Measurements from ENCODE around the gene TTC21B.
"Not testable (repeated sequence)": the region's sequence is repeated elsewhere in the genome, so short reads cannot be mapped to it uniquely, and the experiment has no call there.

The TTC21B gene

DNA sequence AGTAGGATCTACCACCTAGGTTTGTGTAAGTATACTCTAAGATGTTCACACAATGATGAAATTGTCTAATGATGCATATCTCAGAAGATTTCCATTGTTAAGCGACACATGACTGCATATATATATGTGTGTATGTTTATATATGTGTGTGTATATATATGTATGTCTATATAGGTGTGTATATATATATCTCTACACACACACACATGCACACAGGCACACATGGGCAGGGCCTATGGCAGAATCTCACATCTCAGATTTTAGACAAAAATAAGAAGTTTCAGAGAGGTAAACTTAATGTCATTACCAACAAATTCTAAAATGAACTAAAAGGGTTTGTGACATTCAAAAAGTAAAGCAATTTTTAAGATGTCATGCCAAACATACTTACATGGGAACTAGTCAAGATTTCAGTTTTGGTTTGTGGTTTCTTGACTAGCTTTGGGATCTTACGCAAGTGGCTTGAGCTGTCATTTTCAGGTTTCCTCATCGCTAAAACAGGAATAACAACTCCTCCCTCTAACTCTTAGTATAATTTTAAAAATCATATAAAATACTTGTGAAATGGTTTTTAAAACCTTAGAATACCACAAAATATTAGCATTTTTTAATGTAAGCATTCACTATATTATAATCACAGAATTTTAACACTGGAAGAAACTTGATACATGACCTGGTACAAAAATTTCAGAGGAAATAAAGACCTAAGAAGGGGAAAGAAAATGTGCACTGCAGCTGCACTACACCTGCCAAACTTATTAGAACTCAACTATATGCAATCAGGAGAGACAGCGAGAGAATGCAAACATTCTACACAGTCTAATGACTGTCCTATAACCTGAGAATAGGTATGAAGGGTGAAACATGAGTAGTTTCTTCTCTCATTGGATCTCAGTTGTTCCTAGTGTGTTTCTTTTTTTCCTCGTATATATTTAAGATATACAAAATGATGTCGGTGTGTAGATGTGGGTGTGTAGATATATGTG lies 75.7 kb downstream of the TTC21B start:
- DNase-seq = no peak

DNA sequence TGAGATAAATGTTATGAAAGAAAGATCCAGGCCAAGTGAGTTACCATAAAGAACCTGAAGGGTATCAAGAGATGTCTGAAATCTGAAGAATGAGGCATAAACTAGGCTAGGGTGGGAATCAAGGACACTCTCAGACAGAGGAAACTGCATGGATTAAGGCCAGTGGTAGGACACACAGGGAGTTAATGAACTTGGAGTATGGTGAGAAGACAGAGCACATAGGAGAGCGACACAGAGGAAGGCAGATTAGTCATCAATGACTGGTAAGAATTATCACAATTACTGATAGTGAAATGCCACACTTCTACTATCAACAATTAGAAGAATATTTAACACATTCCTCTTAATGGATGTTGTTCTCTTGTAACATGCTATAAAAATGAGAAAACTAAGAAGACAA lies 76.9 kb downstream of the TTC21B start:
- no peak for DNase-seq

DNA sequence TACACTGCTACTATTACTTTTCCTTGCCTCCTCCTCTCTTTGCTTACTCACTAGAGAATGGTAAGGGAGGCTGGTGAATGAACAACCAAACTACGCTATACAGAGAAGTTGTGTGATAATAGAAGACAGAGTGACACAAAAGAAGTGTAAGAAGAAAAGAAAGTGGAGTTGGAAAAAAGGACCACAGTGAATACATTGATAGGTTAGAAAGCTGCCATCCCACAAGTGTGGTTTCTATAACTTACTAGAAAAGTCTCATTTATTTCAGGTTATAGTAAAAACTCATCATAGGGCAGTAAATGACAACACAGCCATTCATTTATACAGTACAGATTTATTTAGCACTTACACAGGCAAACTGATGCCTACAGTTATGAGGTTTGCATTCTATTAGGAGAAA lies 77.3 kb downstream of the TTC21B start:
- no peak for DNase-seq

DNA sequence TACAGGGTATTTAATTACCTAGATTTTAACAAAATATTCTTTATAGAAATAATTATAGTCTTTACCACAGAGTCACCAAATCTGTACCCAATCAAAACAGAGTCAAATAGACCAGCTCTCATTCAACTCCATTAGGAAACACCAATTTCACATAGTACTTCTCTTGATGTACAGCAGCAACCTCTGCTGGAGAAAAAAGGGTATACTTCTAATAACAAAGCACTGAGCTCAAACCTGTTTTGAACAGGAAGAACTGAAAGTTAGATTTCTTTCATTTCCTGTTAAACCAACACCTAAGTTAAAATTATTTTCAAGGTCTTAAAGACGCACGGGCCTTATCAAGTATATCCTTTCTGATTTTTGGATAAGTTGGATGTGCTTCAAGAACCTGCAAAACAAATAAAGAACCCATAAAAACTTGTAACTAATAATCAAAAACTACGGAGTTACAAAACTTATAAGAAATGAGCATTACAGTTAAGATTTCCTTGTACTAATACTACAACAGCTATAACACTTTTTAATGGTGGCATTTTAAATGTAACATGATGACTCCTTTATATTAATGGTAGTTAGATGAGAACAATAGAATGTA lies 79.0 kb downstream of the TTC21B start:
- DNase-seq = peak; percentile 48

DNA sequence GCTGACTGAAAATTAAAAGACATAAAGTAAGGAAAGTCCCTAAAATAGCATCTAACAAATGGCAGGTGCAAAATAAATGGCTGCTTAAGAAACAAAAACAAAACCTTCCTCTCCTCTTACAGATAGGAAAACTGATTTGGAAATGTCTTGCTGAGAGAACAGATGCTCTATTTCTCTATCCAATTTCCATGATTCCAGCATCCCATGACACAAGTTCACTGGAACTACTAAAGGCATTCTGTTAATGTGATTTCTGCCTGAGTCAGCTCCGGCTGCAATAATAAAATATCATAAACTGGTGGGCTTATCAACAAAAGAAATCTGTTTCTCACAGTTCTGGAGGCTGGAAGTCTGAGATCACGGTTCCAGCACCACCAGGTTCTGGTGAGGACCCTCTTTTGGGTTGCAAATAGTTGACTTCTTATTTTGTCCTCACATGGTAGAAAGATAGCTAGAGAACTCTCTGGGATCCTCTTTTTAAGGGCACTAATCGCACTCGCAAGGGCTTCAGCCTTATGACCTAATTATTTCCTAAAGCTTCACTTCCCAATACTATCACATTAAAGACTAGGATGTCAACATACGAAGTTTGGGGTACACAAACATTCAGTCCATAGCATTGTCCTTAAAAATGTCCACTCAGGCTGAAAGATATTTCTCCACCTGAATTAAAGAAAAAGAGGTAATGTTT lies 81.3 kb downstream of the TTC21B start:
- no peak for DNase-seq

DNA sequence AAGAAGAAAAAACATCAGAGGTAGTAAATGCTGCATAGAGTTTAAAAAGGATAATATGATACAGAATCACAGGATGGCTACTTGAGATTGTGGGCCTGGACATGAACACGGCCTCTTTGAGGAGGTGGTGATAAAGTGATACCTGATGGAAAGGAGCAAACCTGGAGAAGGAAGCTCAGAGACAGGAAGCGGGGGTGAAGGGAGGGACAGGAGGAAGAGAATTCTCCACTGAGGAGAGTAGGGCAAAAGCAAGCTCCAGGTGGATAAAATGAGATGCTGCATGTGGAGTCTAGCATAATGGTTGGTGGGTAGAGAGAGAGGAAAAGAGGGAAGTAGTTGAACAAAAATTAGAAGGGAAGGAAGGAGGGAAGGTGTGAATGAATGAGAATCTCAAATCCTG lies 82.6 kb downstream of the TTC21B start:
- DNase-seq = no peak

DNA sequence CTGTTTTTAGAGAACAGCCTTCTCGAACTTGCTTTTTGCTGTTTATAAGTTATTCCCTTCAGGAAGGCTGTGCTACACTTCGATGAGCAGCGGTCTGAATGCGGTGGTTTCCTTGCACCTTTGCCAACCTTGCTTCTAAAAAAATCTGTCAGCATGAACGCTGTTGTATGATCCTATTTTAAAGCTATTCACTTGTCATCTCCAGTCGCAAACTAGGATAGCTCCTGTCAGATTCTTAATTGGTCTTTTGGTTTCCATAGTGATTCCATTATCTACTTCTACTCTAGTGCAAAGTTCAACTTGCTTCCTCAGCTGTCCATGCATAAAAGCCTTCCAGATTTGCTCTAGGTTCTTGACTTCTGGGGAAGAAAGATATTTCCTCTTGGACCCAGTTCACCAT lies 83.2 kb downstream of the TTC21B start:
- no peak for DNase-seq

DNA sequence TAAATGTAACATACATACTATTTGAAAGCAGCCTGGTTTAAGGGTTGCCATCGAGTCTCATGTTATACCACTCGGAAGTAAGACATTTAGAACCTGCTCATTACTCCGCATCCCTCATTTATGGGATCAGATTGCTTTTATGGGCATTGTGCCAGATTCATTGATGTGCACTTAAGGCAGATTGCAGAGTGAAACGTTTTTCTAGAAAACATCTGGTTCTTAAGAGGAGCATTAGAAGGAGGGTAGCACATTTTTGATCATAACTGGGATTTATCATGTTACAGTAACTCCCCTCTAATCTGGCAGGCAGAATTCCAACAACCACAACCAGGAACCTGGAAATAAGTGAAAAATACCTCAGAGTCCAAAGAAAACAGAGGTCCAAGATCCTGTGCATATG lies 85.4 kb downstream of the TTC21B start:
- peak; percentile 54 for DNase-seq

DNA sequence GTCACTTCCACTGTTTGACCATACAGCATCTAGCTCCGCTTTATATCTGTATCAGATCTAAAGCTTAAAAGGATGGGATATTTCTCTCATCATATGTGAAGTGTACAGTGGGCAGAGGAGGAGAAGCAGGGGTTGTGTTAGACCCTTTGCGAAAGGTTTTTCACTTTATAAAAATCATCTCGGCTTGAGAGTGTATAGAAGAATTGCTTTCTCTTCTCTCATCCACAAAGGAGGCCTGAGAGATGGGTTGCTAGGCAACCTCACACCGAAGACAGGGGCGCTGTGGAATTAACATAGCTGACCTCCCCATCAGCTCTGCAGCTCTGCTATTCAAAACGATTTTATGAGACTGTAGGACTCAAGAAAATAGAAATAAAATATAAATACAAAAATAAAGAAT lies 89.3 kb downstream of the TTC21B start:
- no peak for DNase-seq

DNA sequence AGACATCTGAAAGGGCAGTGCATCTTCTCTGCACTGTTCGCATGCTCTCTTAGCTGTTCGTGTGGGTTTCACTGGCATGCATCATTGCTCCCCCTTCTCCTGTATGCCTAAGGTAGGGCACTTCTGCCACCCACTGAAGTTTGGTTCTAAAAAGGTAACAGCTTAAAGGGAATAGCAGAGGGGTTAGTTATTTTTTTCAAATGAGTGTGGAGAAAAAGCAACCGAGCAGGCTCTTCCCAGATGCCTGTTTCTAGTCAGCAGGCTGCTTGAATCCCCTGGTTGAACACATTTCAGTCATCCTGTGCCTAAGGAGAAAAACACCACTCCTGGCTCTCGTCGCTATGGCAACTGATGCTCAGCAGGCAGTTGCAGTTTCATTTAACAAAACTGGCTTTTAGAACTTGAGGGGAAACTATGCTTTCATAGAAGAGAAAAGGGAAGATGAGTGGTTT lies 89.7 kb downstream of the TTC21B start:
- no peak for DNase-seq

DNA sequence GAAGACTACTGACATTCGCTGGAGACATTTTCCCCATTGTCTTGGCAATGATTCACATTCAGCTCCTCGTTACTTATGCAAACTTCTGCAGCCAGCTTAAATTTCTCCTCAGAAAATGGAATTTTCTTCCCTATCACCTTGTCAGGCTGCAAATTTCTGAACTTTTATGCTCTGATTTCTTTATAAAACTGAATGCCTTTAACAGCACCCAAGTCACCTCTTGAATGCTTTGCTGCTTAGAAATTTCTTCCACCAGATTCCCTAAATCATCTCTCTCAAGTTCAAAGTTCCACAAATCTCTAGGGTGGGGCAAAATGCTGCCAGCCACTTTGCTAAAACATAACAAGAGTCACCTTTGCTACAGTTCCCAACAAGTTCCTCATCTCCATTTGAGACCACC lies 92.5 kb downstream of the TTC21B start:
- DNase-seq = not testable (repeated sequence)

DNA sequence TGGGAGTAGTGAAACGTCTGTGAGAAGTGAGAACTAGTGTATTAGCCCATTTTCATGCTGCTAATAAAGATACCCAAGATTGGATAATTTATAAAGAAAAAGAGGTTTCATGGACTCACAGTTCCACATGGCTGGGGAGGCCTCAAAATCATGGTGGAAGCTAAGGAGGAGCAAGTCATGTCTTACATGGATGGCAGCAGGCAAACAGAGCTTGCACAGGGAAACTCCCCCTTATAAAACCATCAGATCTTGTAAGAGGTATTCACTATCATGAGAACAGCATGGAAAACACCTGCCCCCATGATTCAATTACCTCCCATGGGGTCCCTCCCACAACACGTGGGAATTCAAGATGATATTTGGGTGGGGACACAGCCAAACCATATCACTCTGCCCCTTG lies 93.9 kb downstream of the TTC21B start:
- not testable (repeated sequence) for DNase-seq

DNA sequence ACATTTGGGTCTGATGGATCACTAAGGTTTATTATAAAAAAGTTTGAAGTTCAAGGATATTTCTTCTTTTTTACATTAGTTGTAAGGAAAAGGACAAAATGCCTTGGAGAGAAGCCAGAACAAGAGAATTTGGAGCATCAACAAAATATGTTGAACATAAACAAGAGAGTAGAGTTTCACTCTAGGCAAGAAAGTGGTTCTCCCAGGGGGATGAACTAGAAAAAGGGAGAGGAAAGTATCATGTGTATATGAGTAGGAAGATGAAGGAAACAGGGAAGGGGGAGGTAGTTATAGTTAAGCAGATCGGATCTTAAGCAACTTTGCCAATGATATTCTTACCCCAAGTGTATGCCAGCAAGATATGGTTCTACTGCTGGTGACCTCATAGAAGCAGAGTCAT lies 95.7 kb downstream of the TTC21B start:
- no peak for DNase-seq

DNA sequence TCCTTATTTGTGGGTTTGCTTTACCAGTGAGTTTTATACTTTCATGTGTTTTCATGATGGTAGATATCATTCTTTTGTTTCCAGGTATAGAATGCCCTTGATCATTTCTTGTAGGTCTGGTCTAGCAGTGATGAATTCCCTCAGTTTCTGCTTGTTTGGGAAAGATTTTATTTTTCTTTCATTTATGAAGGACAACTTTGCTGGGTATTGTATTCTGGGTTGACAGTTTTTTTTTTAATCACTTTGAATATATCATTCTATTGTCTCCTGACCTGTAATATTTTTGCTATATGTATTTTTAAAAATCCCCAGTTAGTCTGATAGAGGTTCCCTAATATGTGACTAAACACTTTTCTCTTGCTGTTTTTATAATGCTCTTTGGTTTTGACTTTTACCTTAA lies 101.2 kb downstream of the TTC21B start:
- no peak for DNase-seq

DNA sequence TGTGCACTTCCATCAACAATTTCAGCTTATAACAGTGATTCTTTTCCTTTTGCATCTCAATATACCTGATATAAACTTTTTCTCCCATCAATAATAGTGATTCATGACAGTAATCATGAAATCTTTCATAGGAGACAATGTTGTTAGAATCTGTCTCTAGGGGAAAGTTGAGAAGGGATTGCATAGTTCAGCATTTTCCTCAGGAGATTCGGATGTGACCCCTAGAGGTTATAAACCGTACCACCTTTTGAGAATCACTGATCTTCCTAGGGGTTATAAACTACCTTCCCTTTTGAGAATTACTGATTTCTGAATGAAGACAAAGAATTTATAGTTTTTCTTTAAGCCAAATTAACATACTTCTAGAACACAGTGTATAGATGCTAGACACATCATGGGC lies 106.6 kb downstream of the TTC21B start:
- DNase-seq = no peak

DNA sequence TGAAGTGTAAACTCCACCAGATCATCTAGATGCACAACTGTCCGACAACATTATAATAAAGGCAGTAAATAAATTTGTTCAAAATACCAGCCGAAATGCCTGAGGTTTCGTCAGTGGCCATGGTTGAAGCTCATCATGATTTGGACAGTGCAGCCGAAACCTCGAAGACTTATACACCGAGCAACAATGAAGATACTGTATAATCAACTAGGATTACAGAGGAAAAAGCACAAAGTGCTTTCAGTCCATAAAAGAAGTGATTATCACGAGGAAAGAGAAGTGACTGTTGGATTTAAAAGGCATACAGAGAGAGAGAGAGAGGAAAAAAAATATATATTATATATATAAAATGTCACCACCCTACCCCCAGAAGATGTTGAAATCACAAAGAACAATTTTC lies 107.5 kb downstream of the TTC21B start:
- DNase-seq = no peak

DNA sequence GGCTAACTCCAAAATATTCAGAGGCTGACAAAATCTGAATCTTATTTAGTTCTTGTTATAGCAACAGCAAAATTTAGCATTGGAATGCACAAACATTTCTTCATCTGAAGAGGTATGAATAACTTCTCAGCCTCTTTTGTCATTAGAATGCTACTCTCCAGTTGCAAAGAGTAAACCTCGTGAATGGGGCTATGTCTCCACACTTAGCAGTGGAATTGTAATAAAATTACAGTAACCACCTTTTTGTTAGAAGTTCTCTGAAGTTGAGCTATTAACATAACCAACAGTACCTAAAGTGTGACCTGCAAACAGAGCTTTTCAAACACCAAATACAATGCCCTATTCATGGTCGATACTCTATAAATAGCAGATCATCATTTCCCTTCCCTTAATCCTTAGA lies 109.4 kb downstream of the TTC21B start:
- no peak for DNase-seq

DNA sequence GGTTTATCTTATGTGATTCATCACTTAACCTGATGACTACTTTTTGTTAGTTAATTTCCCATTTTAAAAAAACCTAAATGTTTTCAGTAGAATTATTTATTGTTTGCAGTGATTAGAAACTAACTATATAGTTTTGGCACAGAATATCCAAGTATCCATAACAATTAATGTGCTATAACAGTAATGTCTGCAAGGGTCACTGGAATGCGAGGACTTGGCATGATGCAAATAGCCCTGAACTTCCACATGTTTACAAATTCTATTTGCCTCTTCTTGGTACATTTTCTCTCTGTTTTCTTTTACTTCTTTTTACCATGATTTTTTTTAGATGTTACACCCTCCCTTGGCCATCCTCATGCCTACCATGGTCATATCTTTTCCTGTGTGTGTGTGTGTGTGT lies 110.2 kb downstream of the TTC21B start:
- DNase-seq = peak; percentile 81

DNA sequence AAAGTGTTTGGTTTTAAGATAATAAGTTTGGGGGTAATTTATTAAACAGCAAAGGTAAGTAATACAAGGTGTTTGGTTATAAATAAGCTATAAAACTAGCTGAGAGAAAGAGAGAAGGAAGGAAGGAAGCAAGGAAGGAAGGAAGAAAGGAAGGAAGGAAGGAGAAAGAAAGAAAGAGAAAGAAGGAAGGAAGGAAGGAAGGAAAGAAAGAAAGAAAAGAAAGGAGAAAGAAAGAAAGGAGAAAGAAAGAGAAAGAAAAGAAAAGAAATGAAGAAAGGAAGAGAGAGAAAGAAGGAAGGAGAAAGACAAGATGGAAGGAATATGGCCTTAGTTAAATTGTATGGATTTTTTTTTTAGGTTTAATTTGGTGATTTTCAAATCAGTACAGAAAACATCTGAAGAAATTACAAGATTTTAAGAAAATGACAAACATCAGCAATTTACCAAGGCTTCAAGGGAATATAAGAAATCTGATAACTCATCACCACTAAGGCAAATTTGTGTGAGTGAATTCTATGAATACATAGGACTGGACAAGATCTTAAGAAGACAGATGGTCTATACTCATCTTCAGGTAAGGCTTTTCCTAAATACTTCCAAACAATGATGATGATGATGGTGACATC lies 113.1 kb downstream of the TTC21B start:
- no peak for DNase-seq

DNA sequence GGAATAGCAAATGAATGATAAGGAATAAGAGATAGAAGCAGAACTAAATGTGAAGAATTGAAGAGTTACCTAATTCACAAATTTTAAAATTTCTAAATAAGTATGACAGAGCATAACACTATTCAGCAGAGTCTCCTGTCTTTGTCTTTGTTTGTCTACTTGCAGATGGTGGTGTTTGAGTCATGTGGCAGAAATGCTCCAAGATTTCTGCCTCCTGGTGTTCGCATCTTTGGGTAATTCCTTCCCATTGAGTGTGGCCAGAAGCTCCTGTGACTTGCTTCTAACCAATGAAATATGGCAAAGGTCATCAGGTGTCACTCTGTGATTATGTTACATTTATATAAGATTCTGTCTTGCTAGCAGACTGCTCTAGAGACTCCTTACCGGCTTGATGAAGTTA lies 114.0 kb downstream of the TTC21B start:
- no peak for DNase-seq

DNA sequence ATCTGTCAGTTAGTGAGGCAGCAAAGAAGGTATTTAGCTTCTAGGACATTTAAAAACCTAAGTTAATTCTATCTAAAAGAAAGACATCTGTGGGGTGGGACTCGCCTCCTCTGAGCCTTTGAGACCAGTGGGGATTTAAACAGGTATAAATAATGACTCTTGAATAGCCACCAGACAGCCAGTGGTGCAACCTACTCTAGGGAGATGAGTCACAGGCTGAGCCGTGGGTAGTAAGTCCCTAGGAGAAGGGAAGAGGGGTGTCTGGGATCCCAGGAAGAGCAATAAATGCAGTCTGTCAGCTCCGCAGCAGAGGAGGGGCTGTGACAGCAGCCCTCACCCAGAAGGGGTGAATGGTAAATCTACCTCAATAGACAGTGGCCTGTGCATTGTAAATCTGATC lies 116.5 kb downstream of the TTC21B start:
- no peak for DNase-seq

DNA sequence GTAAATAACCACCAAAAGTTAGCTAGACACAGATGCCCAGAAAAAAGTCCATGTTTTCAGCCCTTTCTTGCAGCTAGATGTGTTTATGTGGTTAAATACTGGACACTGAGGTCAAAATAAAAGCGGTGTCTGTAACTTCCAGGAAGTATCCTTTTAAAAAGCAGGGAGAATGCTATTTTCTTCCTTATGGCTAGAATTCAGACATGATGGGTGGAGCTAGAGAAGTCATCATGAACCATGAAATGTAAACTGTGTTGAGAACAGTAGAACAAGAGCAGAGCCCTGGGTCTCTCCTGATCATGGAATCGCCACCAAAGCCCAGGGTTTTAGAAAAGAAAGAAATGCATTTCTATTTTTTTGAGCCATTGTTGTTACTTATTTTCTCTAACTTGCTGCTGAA lies 118.2 kb downstream of the TTC21B start:
- DNase-seq = no peak

DNA sequence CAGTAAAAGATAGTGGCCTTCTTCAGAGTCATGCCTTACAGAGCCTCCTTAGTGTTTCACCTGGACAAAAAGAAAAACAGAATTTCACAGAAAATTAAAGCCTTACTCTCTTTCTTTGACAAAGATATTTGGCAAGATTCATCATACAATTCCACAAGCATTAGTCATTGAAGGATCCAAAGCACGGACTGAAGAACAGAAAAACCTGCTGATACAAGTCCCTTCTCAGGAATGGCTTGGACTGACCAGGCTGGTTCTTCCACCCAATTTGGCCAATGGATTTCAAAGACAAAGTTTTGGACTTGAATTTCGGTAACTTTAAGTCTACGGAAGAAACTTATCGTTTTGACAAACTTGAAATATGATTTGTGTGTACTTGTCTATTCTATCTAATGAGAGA lies 120.4 kb downstream of the TTC21B start:
- no peak for DNase-seq

DNA sequence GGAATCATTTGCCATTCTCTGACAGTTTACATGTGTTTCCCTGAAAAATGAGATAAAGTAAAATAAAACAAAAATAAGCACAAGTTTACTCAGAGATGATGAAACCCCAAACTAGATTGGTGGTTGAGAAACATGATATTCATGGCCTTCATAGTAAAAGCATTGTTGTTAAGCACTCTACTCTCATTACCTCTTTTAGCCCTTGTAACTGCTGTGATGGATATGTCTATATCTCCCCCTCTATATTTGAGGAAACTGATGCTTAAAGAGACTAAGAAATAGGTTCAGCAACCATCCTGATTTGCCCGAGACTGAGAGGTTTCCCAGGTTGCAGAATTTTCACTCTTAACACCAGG lies 125.7 kb downstream of the TTC21B start:
- no peak for DNase-seq
